Measurements from ENCODE around the gene HNRNPH2.

DNA sequence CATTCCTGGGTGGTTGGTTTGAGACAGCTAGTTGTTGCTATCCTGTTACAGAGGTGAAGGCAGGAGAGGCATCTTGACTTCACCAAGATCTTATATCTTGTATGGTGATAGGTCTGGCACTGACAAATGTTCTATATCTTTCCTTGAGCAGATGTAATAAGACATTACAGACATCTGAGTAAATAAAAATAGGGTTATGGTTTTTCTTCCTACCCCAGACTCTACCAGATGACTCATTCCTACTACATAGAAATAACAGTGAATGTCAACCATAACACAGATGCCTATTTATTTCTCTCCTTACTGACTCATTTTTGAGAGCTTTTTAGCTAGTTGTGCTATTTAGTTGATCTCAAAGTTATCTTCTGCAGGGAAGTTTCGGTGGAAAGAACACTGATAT is 21.9 kb downstream of the HNRNPH2 start:
- TF ChIP-seq CTCF (conservative IDR thresholded peaks at IDR 0.05; ENCODE audit: low read depth in 2 of 2) (no peak), EZH2phosphoT487 (IDR thresholded peaks at IDR 0.05; ENCODE audit: unreplicated experiment) (no peak), POLR2AphosphoS5 (IDR thresholded peaks at IDR 0.05; ENCODE audit: low read depth) (no peak), JUNB (IDR thresholded peaks at IDR 0.05; ENCODE audit: unreplicated experiment) (no peak), ETS1 (IDR thresholded peaks at IDR 0.05) (no peak), ZNF331 (CRISPR knock-in tag; IDR thresholded peaks at IDR 0.05; ENCODE audit: low read depth) (no peak), EZH2 (IDR thresholded peaks at IDR 0.05; ENCODE audit: low read depth, unreplicated experiment) (no peak), ZNF114 (CRISPR knock-in tag; IDR thresholded peaks at IDR 0.05) (no peak)
- TF ChIP-seq, protein P1, sequence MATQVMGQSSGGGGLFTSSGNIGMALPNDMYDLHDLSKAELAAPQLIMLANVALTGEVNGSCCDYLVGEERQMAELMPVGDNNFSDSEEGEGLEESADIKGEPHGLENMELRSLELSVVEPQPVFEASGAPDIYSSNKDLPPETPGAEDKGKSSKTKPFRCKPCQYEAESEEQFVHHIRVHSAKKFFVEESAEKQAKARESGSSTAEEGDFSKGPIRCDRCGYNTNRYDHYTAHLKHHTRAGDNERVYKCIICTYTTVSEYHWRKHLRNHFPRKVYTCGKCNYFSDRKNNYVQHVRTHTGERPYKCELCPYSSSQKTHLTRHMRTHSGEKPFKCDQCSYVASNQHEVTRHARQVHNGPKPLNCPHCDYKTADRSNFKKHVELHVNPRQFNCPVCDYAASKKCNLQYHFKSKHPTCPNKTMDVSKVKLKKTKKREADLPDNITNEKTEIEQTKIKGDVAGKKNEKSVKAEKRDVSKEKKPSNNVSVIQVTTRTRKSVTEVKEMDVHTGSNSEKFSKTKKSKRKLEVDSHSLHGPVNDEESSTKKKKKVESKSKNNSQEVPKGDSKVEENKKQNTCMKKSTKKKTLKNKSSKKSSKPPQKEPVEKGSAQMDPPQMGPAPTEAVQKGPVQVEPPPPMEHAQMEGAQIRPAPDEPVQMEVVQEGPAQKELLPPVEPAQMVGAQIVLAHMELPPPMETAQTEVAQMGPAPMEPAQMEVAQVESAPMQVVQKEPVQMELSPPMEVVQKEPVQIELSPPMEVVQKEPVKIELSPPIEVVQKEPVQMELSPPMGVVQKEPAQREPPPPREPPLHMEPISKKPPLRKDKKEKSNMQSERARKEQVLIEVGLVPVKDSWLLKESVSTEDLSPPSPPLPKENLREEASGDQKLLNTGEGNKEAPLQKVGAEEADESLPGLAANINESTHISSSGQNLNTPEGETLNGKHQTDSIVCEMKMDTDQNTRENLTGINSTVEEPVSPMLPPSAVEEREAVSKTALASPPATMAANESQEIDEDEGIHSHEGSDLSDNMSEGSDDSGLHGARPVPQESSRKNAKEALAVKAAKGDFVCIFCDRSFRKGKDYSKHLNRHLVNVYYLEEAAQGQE (IDR thresholded peaks at IDR 0.05; ENCODE audit: unreplicated experiment): no peak
